ENCODE data around the gene STEAP1.
"Not testable (repeated sequence)": the region's sequence is repeated elsewhere in the genome, so short reads cannot be mapped to it uniquely, and the experiment has no call there.

Gene STEAP1

DNA sequence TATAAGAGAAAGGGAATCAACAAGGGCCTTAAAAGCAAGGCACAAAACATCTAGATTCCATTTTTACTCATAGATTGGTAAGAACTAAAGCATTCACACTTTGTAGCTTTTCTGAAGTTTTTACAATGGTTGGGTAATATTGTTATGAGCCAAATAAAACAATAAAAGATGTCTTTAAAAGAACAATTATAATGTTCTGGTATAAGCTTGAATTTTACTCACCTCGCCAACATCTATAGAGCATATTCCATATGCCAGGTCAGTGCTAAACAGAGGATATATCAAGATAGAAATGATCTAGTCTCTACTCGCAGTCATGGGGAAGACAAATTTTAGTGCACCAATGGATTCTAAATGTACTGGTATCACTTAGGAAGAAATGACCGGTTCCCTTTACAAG, 11.9 kb downstream of the STEAP1 start:
- H3K36me3 Mint-ChIP-seq = no peaks in the 10 kb centered on the region
- no peaks in the 10 kb centered on the region for H3K4me1 Mint-ChIP-seq
- H3K9me3 Mint-ChIP-seq = peaks cover 5% of the 10 kb centered on the region
- H3K27ac Mint-ChIP-seq = no peak overlapping the region
- no peak overlapping the region for H3K4me3 Mint-ChIP-seq
- peaks cover 27% of the 10 kb centered on the region for H3K27me3 Mint-ChIP-seq

DNA sequence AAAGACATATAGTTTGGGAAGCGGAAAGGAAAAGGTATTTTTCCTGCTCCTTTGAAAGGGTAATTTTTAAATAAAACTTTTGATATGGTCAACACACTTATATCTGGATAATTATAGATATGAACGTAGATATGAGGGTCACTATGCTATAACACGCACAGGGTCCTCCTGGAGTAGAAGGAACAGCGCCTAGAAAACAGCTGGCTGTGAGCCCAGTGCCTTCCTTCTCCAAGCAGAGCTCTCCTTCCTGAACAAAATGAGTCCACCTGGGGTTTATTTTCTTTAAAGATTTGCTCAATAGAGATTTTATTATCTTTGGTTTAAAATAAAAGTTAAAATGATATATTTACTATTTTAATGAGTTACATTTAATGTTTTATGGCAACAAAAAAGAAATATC, 13.1 kb downstream of the STEAP1 start:
- Mint-ChIP-seq H3K27me3 (peaks cover 36% of the 10 kb centered on the region), H3K9me3 (peaks cover 5% of the 10 kb centered on the region), H3K4me1 (no peaks in the 10 kb centered on the region), H3K36me3 (no peaks in the 10 kb centered on the region), H3K4me3 (no peak overlapping the region), H3K27ac (no peak overlapping the region)

DNA sequence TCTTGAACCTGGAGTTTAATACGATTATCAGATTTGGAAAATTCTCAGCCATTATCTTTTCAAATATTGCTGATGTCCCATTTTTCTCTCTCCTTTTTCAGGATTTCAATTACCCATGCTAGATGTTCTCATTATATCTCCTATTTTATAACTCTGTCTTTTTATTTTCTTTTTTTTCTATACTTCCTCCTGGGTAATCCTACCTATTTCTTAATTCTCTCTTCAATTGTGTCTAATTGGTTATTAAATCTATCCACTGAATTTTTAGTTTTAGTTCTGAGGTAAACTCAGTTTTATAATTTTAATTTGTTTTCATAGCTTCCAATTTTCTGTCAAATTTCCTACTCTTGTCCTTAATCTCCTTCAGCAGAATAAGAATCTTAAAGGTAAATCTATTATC, 15.6 kb downstream of the STEAP1 start:
- Mint-ChIP-seq H3K27me3 (peaks cover 32% of the 10 kb centered on the region), H3K36me3 (no peaks in the 10 kb centered on the region), H3K9me3 (peaks cover 5% of the 10 kb centered on the region), H3K27ac (no peak overlapping the region), H3K4me1 (no peaks in the 10 kb centered on the region), H3K4me3 (no peak overlapping the region)

- Mint-ChIP-seq H3K4me3 (no peak overlapping the region), H3K27ac (no peak overlapping the region), H3K27me3 (peaks cover 25% of the 10 kb centered on the region), H3K4me1 (no peaks in the 10 kb centered on the region), H3K36me3 (no peaks in the 10 kb centered on the region), H3K9me3 (peaks cover 5% of the 10 kb centered on the region)
Observed at GRCh38 chr7:90172121-90172520, 17.9 kb downstream of the STEAP1 start.

- Mint-ChIP-seq H3K27ac (no peak overlapping the region), H3K9me3 (peaks cover 5% of the 10 kb centered on the region)
Observed at GRCh38 chr7:90172624-90173023, 18.4 kb downstream of the STEAP1 start.

GRCh38 chr7:90173127-90173844, 19.0 kb downstream of the STEAP1 start:
- no peak overlapping the region for H3K4me3 Mint-ChIP-seq
- H3K27ac Mint-ChIP-seq = no peak overlapping the region

More at GRCh38 chr7:90172624-90173023, 18.4 kb downstream of the STEAP1 start:
- Mint-ChIP-seq H3K27me3 (peaks cover 24% of the 10 kb centered on the region), H3K36me3 (no peaks in the 10 kb centered on the region), H3K4me1 (no peaks in the 10 kb centered on the region), H3K4me3 (no peak overlapping the region)

GRCh38 chr7:90175667-90176066, 21.4 kb downstream of the STEAP1 start:
- Mint-ChIP-seq H3K9me3 (no peaks in the 10 kb centered on the region), H3K4me3 (no peak overlapping the region), H3K27ac (no peak overlapping the region), H3K36me3 (no peaks in the 10 kb centered on the region), H3K27me3 (peaks cover 20% of the 10 kb centered on the region), H3K4me1 (peaks cover 19% of the 10 kb centered on the region)

More at GRCh38 chr7:90173127-90173844, 19.0 kb downstream of the STEAP1 start:
- no peaks in the 10 kb centered on the region for H3K36me3 Mint-ChIP-seq
- peaks cover 5% of the 10 kb centered on the region for H3K9me3 Mint-ChIP-seq
- H3K4me1 Mint-ChIP-seq = no peaks in the 10 kb centered on the region
- peaks cover 24% of the 10 kb centered on the region for H3K27me3 Mint-ChIP-seq

- Mint-ChIP-seq H3K27me3 (peaks cover 15% of the 10 kb centered on the region), H3K27ac (no peak overlapping the region), H3K36me3 (no peaks in the 10 kb centered on the region), H3K4me3 (no peak overlapping the region), H3K9me3 (no peaks in the 10 kb centered on the region), H3K4me1 (peaks cover 19% of the 10 kb centered on the region)
Observed at GRCh38 chr7:90176195-90176594, 21.9 kb downstream of the STEAP1 start.

GRCh38 chr7:90178166-90178565, 23.9 kb downstream of the STEAP1 start:
- Mint-ChIP-seq H3K36me3 (no peaks in the 10 kb centered on the region), H3K27me3 (peaks cover 3% of the 10 kb centered on the region), H3K4me1 (peaks cover 19% of the 10 kb centered on the region), H3K9me3 (no peaks in the 10 kb centered on the region), H3K27ac (no peak overlapping the region), H3K4me3 (no peak overlapping the region)

DNA sequence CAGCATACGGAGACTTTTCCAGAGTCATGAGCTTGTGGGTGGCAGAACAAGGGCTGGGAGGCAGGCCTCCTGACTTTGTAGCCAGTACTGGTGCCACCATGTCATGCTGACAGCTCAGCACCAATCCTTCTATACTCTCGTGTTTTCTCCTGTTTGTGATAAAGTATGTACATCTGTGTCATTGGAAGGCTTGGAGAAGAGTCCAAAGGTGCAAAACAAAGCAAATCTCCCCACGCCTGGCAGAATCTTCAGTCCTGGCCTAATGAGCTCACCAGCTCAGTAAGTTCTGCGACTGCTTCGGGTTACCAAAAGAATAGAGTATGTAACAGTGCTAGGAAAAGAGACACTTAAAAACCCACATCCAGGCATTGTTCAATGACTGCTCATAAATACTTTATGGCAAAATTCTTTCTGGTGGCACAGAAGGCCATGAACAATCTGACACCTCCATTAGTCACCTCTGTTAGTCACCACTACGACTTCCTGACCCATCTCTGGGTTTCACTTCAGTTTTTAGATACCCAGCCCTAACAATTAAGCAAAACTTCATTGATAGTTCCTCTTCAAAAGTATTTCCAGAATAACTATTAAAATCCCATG, 24.5 kb downstream of the STEAP1 start:
- peaks cover 3% of the 10 kb centered on the region for H3K27me3 Mint-ChIP-seq
- H3K27ac Mint-ChIP-seq = peak overlapping the region; percentile 80
- H3K36me3 Mint-ChIP-seq = no peaks in the 10 kb centered on the region
- no peaks in the 10 kb centered on the region for H3K9me3 Mint-ChIP-seq
- peaks cover 19% of the 10 kb centered on the region for H3K4me1 Mint-ChIP-seq
- peak overlapping the region; percentile 53 for H3K4me3 Mint-ChIP-seq

DNA sequence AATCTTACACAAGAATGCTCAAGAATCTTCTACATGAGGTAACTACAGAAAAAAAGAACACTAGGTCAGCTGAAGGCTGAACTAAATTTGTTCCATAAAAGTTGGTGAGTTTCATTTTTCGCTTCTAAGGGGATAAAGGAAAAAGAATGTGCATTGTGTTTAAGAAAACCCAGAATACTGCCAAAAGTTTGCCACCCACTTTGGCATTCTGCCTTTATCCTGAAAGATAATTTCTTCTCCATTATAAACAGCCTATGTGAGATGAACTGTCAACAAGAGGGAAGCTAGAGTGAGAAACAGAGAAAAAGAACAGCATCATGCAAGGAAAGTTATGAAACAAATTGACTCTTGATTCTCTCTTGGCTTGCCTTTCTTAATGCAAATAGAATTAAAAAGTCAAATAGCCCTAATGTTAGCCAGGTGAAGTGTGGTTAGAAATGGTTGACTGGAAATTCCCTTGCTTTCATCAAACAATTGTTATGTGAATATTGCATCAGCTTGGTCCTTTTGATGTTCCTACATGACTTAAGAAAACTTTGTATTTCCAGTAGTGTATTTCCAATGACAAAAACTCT, 25.8 kb downstream of the STEAP1 start:
- peak overlapping the region; percentile 15 for H3K4me3 Mint-ChIP-seq

DNA sequence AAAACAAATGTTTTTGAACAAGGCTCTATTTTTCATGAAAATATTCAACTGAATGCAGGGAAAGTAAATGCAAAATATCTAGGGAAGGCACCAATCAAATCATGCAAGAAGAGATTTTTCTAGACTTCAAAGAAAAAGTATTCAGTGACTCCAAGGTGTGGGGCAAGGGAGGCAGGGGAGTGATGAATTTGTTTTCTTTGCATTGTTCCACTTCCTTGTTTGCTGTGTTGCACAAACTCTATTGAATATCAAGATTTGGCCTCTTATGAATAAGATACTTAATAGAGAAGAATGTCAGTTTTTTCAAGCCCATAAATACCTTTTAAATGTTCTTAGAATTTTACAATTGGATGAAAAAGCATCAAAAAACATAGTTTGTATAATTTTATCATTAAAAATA, 26.4 kb downstream of the STEAP1 start:
- Mint-ChIP-seq H3K27ac (peak overlapping the region; percentile 73), H3K36me3 (no peaks in the 10 kb centered on the region), H3K4me1 (peaks cover 19% of the 10 kb centered on the region), H3K9me3 (no peaks in the 10 kb centered on the region), H3K27me3 (peaks cover 4% of the 10 kb centered on the region), H3K4me3 (peak overlapping the region; percentile 15)

More for the DNA sequence above, 25.8 kb downstream of the STEAP1 start:
- Mint-ChIP-seq H3K27ac (peak overlapping the region; percentile 73), H3K4me1 (peaks cover 19% of the 10 kb centered on the region), H3K27me3 (peaks cover 4% of the 10 kb centered on the region), H3K36me3 (no peaks in the 10 kb centered on the region), H3K9me3 (no peaks in the 10 kb centered on the region)

GRCh38 chr7:90181485-90181884, 27.2 kb downstream of the STEAP1 start:
- Mint-ChIP-seq H3K4me1 (peaks cover 19% of the 10 kb centered on the region), H3K9me3 (no peaks in the 10 kb centered on the region), H3K27me3 (peaks cover 4% of the 10 kb centered on the region), H3K27ac (no peak overlapping the region), H3K4me3 (no peak overlapping the region), H3K36me3 (no peaks in the 10 kb centered on the region)

GRCh38 chr7:90186290-90186689, 32.0 kb downstream of the STEAP1 start:
- H3K4me3 Mint-ChIP-seq, H3K9me3 Mint-ChIP-seq, H3K27me3 Mint-ChIP-seq, H3K4me1 Mint-ChIP-seq, H3K27ac Mint-ChIP-seq, H3K36me3 Mint-ChIP-seq: not testable (repeated sequence)

- H3K27ac Mint-ChIP-seq = no peak overlapping the region
- H3K9me3 Mint-ChIP-seq = no peaks in the 10 kb centered on the region
- peaks cover 4% of the 10 kb centered on the region for H3K27me3 Mint-ChIP-seq
- no peaks in the 10 kb centered on the region for H3K4me1 Mint-ChIP-seq
- no peak overlapping the region for H3K4me3 Mint-ChIP-seq
- H3K36me3 Mint-ChIP-seq = peaks cover 2% of the 10 kb centered on the region
Observed at GRCh38 chr7:90187507-90188050, 33.3 kb downstream of the STEAP1 start.

- H3K27ac Mint-ChIP-seq = no peak overlapping the region
- peaks cover 4% of the 10 kb centered on the region for H3K27me3 Mint-ChIP-seq
- no peaks in the 10 kb centered on the region for H3K4me1 Mint-ChIP-seq
- peaks cover 2% of the 10 kb centered on the region for H3K36me3 Mint-ChIP-seq
- H3K4me3 Mint-ChIP-seq = no peak overlapping the region
- no peaks in the 10 kb centered on the region for H3K9me3 Mint-ChIP-seq
Observed at GRCh38 chr7:90188281-90188680, 34.0 kb downstream of the STEAP1 start.

Data from activated naive CD4-positive, alpha-beta T cell treated with anti-CD3 and anti-CD28 coated beads, Interleukin-2, amount 50 U/mL, for 24 hours (primary cell).